ENCODE measurements around the gene TOB1. TPM values are rescaled to one million over a fixed set of nuclear protein-coding genes. Genes with fewer than 3 reads are reported as not detected.

The TOB1 gene
- polyA plus RNA-seq, 12 donors, result 47.3 to 95.9 (median 58.0) TPM; not detected in 1

- DNase-seq, result no peak
Measured at GRCh38 chr17:50850640-50851039, 15.5 kb downstream of the TOB1 start.

GRCh38 chr17:50848711-50849110 is 17.4 kb downstream of the TOB1 start:
- DNase-seq, result no peak

- no peak for DNase-seq
Measured at GRCh38 chr17:50848039-50848438, 18.1 kb downstream of the TOB1 start.

- DNase-seq, result no peak
Measured at GRCh38 chr17:50847566-50847965, 18.6 kb downstream of the TOB1 start.

- DNase-seq, result no peak
Measured at GRCh38 chr17:50845240-50846147, 20.7 kb downstream of the TOB1 start.

- no peak for DNase-seq
Measured at GRCh38 chr17:50844117-50844700, 21.9 kb downstream of the TOB1 start.

GRCh38 chr17:50843150-50843905 is 22.8 kb downstream of the TOB1 start:
- DNase-seq, result no peak

GRCh38 chr17:50842506-50843149 is 23.5 kb downstream of the TOB1 start:
- DNase-seq, result no peak

GRCh38 chr17:50841949-50842354 is 24.2 kb downstream of the TOB1 start:
- DNase-seq, result peak; percentile 83

- DNase-seq, result no peak
Measured at GRCh38 chr17:50841277-50841948, 24.7 kb downstream of the TOB1 start.

GRCh38 chr17:50840311-50840851 is 25.8 kb downstream of the TOB1 start:
- DNase-seq, result no peak

GRCh38 chr17:50839591-50840310 is 26.4 kb downstream of the TOB1 start:
- DNase-seq, result no peak

GRCh38 chr17:50837980-50838954 is 27.9 kb downstream of the TOB1 start:
- DNase-seq, result no peak

- no peak for DNase-seq
Measured at GRCh38 chr17:50837286-50837979, 28.7 kb downstream of the TOB1 start.

- DNase-seq, result no peak
Measured at GRCh38 chr17:50836826-50837225, 29.3 kb downstream of the TOB1 start.

- DNase-seq, result no peak
Measured at GRCh38 chr17:50835301-50836234, 30.6 kb downstream of the TOB1 start, which contains the start of gene WFIKKN2. TSS of gene WFIKKN2 (plus strand) at chr17:50835586. CDS start at chr17:50835938, 352 bp downstream.

All from muscle of arm (tissue), 12 donors.